LoVo (cell line): ENCODE measurements around the gene NCAPG.
"Not testable (repeated sequence)": the region's sequence is repeated elsewhere in the genome, so short reads cannot be mapped to it uniquely, and the experiment has no call there.

Experiments used
- DNase-seq: peaks from one replicate; pipeline ENCODE4 v3.0.0-alpha.2; 2016; ENCODE audit warnings: low spot score

The NCAPG gene

GRCh38 chr4:17788956-17789355, 21.8 kb upstream of the NCAPG start:
- no peak for DNase-seq

GRCh38 chr4:17794730-17795129, 16.0 kb upstream of the NCAPG start:
- DNase-seq, result no peak

DNA sequence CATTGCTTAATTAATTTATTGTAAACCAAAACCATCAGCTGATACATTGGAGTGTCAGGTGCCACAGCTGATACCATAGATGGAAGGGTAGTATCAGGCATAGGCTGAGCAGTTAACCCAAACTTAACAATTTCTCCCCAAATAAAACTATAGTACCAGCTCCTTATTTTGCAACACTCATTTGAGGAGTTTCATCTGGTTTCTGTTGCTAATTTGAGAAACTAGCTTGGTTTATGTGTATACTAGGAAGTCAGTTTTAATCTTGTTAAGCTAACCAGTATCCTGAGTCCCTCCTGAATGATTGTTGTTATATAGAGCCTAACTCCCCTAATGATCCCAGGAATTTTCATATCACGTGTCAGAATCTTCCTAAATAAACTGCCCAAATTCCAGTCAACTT, 13.0 kb upstream of the NCAPG start:
- DNase-seq, result no peak

GRCh38 chr4:17805580-17806155, 5.1 kb upstream of the NCAPG start:
- DNase-seq, result no peak

- DNase-seq, result no peak
These were observed 3.3 kb upstream of the NCAPG start for GRCh38 chr4:17807446-17807845.

GRCh38 chr4:17809667-17810066, 1.1 kb upstream of the NCAPG start:
- no peak for DNase-seq

DNA sequence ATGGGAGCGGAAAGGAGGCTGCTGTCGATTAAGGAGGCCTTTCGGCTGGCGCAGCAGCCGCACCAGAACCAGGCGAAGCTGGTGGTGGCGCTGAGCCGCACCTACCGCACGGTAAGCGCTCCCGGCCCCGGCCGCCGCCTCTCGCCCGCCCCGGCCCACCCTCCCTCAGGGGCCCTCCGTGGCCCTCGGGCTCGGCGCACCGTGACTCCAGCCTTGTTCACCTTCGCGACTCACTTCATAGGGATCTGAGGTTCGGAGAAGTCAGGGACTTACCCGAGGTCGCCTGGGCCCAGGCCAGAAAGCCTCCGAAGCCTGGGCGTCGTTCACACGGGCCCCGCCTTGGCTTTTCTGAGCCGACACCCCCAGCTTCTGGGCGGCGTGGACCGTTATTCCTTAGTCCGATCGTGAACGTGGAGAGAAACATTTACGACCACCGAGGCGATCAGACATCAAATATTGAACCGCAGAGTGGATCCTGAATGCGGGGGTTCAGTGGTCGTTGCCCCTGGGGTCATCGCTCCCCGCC, 362 bp downstream of the NCAPG start:
- no peak for DNase-seq

- no peak for DNase-seq
These were observed 1.3 kb downstream of the NCAPG start for GRCh38 chr4:17812125-17812524.

DNA sequence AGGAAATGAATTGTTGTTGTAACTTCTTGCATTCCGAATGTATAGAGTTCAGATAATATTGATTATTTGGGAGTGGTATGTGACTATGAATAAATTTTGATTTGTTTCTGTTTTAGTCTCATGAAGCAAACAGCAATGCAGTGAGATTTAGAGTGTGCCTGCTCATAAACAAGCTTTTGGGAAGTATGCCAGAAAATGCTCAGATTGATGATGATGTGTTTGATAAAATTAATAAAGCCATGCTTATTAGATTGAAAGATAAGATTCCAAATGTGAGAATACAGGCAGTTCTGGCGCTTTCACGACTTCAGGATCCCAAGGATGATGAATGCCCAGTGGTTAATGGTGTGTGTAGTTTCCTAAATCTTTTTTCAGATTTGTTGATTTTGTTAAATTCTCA, 2.0 kb downstream of the NCAPG start:
- DNase-seq, result no peak

DNA sequence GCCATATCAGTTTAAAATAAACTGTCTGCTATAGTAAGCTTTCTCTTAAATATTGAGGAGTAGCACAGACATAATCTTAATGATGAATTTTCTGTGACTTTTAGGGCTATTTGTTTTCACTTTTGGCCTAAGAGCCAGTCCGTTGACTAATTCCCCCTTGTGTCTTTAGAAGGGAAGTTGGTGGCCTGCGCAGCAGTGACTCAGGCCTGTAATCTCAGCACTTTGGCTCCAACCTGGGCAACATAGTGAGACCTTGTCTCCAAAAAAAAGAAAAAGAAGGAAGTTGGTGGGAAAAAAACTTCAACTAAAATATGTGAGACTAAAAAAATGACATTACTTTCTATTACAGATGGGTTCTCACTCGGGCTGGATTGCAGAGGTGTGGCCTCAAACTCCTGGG, 3.4 kb downstream of the NCAPG start:
- no peak for DNase-seq

- DNase-seq, result no peak
These were observed 5.4 kb downstream of the NCAPG start for GRCh38 chr4:17816142-17816541.

GRCh38 chr4:17817027-17817426, 6.2 kb downstream of the NCAPG start:
- DNase-seq, result peak; percentile 53

DNA sequence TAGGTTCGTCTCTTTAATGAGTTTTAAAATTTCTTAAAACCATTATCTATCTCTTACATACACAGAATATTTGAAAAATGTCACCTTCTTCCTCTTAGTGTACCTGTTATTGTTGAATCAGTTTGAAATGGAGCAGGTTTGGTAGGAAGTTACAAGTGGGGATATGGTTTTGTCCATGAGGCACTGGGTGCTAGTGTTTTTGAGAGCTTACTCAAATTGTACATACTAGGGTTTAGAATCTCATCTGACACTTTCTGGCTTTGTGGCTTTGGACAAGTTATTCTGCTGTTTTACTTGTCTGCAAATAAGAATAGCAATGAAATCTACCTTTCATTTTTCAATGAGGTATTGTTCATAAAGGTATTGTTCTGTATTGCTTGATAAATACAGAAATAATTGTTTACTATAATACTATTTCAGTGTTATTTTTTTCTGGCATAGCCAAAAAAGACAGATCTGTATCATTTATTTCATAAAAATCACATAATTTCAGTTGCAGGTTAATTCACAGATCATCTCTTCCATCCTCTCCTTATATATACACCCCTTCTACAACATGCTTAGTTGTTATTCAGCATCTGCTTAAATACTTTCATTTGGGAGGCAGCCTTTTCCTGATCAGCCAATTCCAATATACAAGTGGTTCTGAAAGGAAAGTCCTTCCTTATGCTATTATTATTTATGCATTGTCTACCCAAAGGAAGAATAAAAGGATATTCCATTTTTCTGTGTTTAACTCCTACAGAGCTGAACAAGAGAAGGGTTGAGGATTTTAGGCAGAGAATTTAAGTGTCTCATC, 13.3 kb downstream of the NCAPG start:
- DNase-seq, result no peak

DNA sequence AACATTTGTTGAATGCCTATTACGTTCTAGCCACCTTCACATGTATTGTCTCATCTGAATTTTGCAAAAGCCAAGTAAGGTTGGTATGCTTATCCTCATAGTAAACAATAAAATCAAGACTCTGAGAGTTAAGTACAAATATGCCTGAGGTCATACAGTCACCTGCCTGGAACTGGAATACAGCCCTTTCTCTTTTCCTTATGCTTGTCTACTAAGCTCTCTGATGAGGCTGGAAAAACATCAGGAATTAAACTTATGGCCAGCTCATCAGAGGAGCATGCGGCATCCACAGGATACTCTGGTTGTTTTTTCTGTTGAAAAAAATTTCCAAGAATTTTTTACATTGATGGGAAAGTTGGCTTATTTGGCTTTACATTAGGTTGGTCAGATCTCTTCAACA, 35.5 kb downstream of the NCAPG start:
- no peak for DNase-seq

- not testable (repeated sequence) for DNase-seq
These were observed 39.5 kb downstream of the NCAPG start for GRCh38 chr4:17850295-17850694.

DNA sequence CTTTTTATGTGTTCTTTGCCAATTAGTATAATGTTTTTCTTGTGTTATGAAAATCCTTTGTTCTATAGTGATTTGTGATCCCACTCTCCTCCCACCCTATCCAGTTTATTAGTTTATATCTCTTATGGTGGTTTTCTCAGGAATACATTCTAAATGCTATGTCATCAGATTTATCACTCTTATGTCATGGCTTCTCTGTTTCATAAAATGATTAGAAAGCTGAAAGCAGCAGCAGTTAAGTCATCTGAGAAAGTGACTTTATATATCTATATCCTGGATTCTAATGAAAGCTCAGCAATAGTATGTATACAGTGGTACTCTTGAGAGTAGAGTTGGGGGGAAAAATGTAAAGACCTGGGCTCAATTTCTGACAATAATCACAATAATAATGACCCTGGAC, 41.2 kb downstream of the NCAPG start:
- DNase-seq, result no peak

- no peak for DNase-seq
These were observed 43.3 kb downstream of the NCAPG start for GRCh38 chr4:17854036-17854435.

DNA sequence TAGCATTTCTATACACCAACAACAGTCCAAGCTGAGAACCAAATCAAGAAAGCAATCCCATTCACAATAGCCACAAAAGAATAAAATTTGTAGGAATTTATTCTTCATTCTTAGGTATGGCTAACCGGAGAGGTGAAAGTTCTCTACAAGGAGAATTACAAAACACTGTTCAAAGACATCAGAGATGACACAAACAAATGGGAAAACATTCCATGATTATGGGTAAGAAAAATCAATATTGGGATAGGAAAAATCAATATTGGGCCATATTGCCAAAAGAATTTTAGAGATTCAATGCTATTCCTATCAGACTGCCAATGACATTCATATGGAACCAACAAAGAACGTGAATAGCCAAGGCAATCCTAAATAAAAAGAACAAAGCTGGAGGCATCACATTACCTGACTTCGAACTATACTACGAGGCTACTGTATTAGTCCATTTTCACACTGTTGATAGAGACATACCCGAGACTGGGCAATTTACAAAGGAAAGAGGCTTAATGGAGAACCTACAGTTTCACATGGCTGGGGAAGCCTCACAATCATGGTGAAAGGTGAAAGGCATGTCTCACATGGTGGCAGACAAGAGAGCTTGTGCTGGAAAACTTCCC, 49.1 kb downstream of the NCAPG start:
- DNase-seq, result no peak

- not testable (repeated sequence) for DNase-seq
These were observed 51.1 kb downstream of the NCAPG start for GRCh38 chr4:17861906-17862305.

DNA sequence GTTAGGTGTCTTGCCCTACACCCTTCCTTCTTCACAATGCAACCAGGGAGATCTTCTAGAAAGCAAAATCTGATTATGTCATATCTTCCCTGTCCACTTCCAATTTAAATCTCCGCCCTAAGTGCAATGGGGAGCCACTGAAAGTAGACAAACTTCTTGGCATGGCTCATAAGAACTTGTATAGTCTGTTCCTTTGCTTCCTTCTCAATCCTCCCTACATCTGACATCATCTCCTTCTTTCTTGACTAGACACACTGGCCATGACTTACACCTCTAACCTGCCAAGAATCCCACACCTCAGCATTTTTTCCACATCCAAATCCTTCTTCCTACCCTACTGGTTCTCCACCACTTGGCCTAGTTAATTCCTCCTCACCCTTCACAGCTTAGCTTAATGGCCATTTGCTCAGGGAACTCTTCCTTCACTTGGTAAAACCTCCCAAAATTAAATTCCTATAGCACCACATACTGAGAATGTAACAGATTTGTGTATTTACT, 55.1 kb downstream of the NCAPG start:
- no peak for DNase-seq

GRCh38 chr4:17866810-17867209, 56.0 kb downstream of the NCAPG start:
- DNase-seq, result no peak

DNA sequence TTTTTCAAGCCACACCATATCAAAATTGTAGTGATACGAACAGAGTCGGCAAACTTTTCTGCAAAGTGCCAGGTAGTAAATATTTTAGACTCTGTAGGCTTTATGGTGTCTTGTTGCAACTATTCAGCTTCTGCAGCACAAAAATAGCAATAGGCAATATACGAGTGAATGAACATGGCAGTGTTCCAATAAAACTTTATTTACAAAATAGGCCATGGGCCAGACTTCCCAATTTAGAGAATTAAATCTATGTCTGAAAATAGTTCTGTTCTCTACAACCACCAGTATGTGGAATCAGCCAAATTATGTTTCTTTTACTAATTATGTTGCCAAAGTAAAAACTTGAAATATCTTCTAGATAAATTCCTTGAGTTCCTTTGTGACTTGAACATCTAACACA, 56.5 kb downstream of the NCAPG start:
- DNase-seq, result no peak

DNA sequence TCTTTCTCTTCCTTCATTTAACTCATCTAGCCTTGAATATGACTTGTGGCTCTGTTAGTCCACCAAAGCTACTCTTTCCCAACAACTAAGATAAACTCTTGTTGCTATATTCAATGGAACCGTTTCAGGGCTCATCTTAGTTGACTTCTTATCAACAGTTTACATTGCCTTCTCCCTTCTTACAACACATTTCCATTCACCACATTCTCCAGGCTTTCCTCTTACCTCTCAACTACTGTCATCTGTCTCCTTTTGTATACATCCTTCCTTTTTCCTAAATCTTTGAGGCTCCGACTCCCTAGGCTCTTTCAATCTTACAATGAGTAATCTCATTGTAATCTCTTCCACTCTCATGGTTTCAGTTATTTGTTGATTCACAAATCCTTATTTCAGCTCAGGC, 58.5 kb downstream of the NCAPG start:
- no peak for DNase-seq
